Thyroid gland (tissue), 4 donors: ENCODE measurements around the gene PILRA.

Source experiments
- CTCF ChIP-seq, 6 experiments: fragments of 200-600 bp in 3 of 6; fragments of 450-650 bp in 3 of 6; sonication (generic) in 3 of 6; IDR thresholded peaks; one replicate each; pipeline ENCODE4 v1.5.1; 2016 to 2019; ENCODE audit warnings: antibody characterized with exemption in 6 of 6, mild to moderate bottlenecking in 2 of 6, inconsistent platforms in 1 of 6, moderate library complexity in 1 of 6
- POLR2A ChIP-seq, 2 donors: fragments of 450-650 bp; IDR thresholded peaks; one replicate each; pipeline ENCODE4 v1.6.1; 2017; ENCODE audit warnings: antibody characterized with exemption in 2 of 2, mild to moderate bottlenecking in 2 of 2, moderate library complexity in 1 of 2

GRCh38 chr7:100413889-100414288 is 40.6 kb downstream of the PILRA start:
- TF ChIP-seq CTCF (IDR thresholded peaks at IDR 0.05): no peak
- TF ChIP-seq POLR2A (IDR thresholded peaks at IDR 0.05): no peak
